SK-N-SH (cell line): ENCODE data around the gene EIF1. TPM values are rescaled to one million over a fixed set of nuclear protein-coding genes. Genes with fewer than 3 reads are reported as not detected.

Source experiments
- CTCF ChIA-PET: fragments of 300-600, 350-600 bp; formaldehyde crosslinking; extraction: SDS; loops from one replicate; lab custom pipeline; 2021; lab: Yijun Ruan, JAX
- POLR2A ChIA-PET: fragments of 350-600 bp; sonication (Branson Sonifier 250); formaldehyde crosslinking; extraction: SDS; loops from one replicate; lab custom pipeline; 2020; ENCODE audit warnings: antibody characterized with exemption, inconsistent platforms; lab: Yijun Ruan, JAX
- DNase-seq: peaks from one replicate; pipeline ENCODE4 v3.0.0; 2012
- H2AFZ ChIP-seq: fragments of 200-600 bp; sonication (generic); 2 replicates; pipeline ENCODE4 v1.8.1; 2016; ENCODE audit warnings: antibody characterized with exemption, mild to moderate bottlenecking, low read depth
- H3F3A ChIP-seq: fragments of 200-600 bp; sonication (generic); replicated peaks from 2 replicates; pipeline ENCODE3; 2016; ENCODE audit warnings: antibody characterized with exemption, mild to moderate bottlenecking; ENCODE audit not compliant: insufficient read depth
- H3K27ac ChIP-seq, 2 experiments: fragments of 200-500 bp in 1 of 2; fragments of 200-600 bp in 1 of 2; sonication (Bioruptor generic) in 1 of 2; sonication (generic), shearing (Covaris generic) in 1 of 2; 2 replicates each; pipeline versions ENCODE4 v1.5.1 to v1.6.1; 2014 to 2016; ENCODE audit warnings: low read depth in 2 of 2, inconsistent platforms in 1 of 2, low read length in 1 of 2, mild to moderate bottlenecking in 1 of 2, mixed read lengths in 1 of 2
- H3K27me3 ChIP-seq: fragments of 200-600 bp; sonication (generic), shearing (Covaris generic); 2 replicates; pipeline ENCODE4 v1.6.1; 2016; ENCODE audit warnings: mixed run types; ENCODE audit not compliant: insufficient read depth
- H3K36me3 ChIP-seq, 2 experiments: fragments of 200-500 bp in 1 of 2; fragments of 200-600 bp in 1 of 2; sonication (Bioruptor generic) in 1 of 2; sonication (generic) in 1 of 2; replicated peaks in 1 of 2; 2 replicates each; pipeline versions ENCODE3 to v1.5.1; 2014 to 2016; ENCODE audit warnings: low read length in 1 of 2, mild to moderate bottlenecking in 1 of 2; ENCODE audit not compliant: insufficient read depth in 2 of 2, control insufficient read depth in 1 of 2
- H3K4me1 ChIP-seq, 2 experiments: fragments of 200-500 bp in 1 of 2; fragments of 200-600 bp in 1 of 2; sonication (Bioruptor generic) in 1 of 2; sonication (generic), shearing (Covaris generic) in 1 of 2; 2 replicates each; pipeline versions ENCODE4 v1.5.1 to v1.6.1; 2014 to 2016; ENCODE audit warnings: low read depth in 1 of 2, low read length in 1 of 2, mixed run types in 1 of 2; ENCODE audit not compliant: insufficient read depth in 2 of 2, control insufficient read depth in 1 of 2
- H3K4me2 ChIP-seq: fragments of 200-600 bp; sonication (generic), shearing (Covaris generic); 2 replicates; pipeline ENCODE4 v1.6.1; 2017; ENCODE audit warnings: mixed run types
- H3K4me3 ChIP-seq, 2 experiments: fragments of 200-500 bp in 1 of 2; fragments of 200-600 bp in 1 of 2; sonication (Bioruptor generic) in 1 of 2; sonication (generic), shearing (Covaris generic) in 1 of 2; 2 replicates each; pipeline versions ENCODE4 v1.5.1 to v1.8.1; 2014 to 2016; ENCODE audit warnings: low read depth in 2 of 2, inconsistent platforms in 1 of 2, low read length in 1 of 2, mild to moderate bottlenecking in 1 of 2, mixed read lengths in 1 of 2, moderate library complexity in 1 of 2
- H3K79me2 ChIP-seq: fragments of 200-600 bp; sonication (generic); 2 replicates; pipeline ENCODE4 v1.8.1; 2017; ENCODE audit warnings: mild to moderate bottlenecking; ENCODE audit not compliant: insufficient read depth
- H3K9ac ChIP-seq: fragments of 200-600 bp; sonication (generic); 2 replicates; pipeline ENCODE4 v1.6.1; 2017; ENCODE audit warnings: mixed run types
- H3K9me2 ChIP-seq: fragments of 200-600 bp; sonication (generic); 2 replicates; pipeline ENCODE4 v1.6.1; 2017; ENCODE audit warnings: mixed run types
- H3K9me3 ChIP-seq: fragments of 200-600 bp; sonication (generic); 2 replicates; pipeline ENCODE4 v1.6.1; 2017; ENCODE audit warnings: mixed run types, mild to moderate bottlenecking, moderate library complexity
- H4K20me1 ChIP-seq: fragments of 200-600 bp; sonication (generic); 2 replicates; pipeline ENCODE4 v1.6.1; 2017; ENCODE audit warnings: mild to moderate bottlenecking, mixed run types; ENCODE audit not compliant: insufficient read depth
- CHD2 ChIP-seq: fragments of 150-350 bp; IDR thresholded peaks from 2 replicates; pipeline ENCODE4 v1.6.1; 2018; ENCODE audit warnings: low read length; ENCODE audit not compliant: partially characterized antibody
- FOSL2 ChIP-seq: IDR thresholded peaks from 2 replicates; pipeline ENCODE4 v1.4.0; 2012; ENCODE audit warnings: low read depth, mild to moderate bottlenecking, moderate library complexity, borderline replicate concordance
- FOXJ3 ChIP-seq: sonication (generic); formaldehyde crosslinking; IDR thresholded peaks from 2 replicates; pipeline ENCODE4 v1.5.1; 2020; ENCODE audit warnings: mild to moderate bottlenecking, missing genetic modification reagents
- GATA2 ChIP-seq: sonication (generic); formaldehyde crosslinking; IDR thresholded peaks from 2 replicates; pipeline ENCODE4 v1.5.0; 2020; ENCODE audit warnings: mild to moderate bottlenecking, missing genetic modification reagents
- MAX ChIP-seq: IDR thresholded peaks from 2 replicates; pipeline ENCODE4 v1.4.0; 2012; ENCODE audit warnings: low read depth
- NRF1 ChIP-seq: IDR thresholded peaks from 2 replicates; pipeline ENCODE4 v1.6.1; 2012; ENCODE audit warnings: low read depth, mild to moderate bottlenecking, low read length
- PBX3 ChIP-seq: IDR thresholded peaks from 2 replicates; pipeline ENCODE4; 2012
- RFX5 ChIP-seq: IDR thresholded peaks from 2 replicates; pipeline ENCODE4 v1.6.1; 2012; ENCODE audit warnings: mild to moderate bottlenecking, improper control_type of control experiment, low read length
- SIN3A ChIP-seq: IDR thresholded peaks from 2 replicates; pipeline ENCODE4 v1.6.1; 2012; ENCODE audit warnings: low read depth, mild to moderate bottlenecking, low read length, moderate library complexity, borderline replicate concordance
- TCF12 ChIP-seq: IDR thresholded peaks from 2 replicates; pipeline ENCODE4 v1.4.0; 2012
- USF2 ChIP-seq: fragments of 150-350 bp; IDR thresholded peaks from 2 replicates; pipeline ENCODE4 v1.6.1; 2017; ENCODE audit warnings: antibody characterized with exemption, low read length, low read depth, borderline replicate concordance
- YY1 ChIP-seq: IDR thresholded peaks from 2 replicates; pipeline ENCODE4 v1.4.0; 2012; ENCODE audit warnings: low read depth, mild to moderate bottlenecking
- ZBTB33 ChIP-seq: IDR thresholded peaks from 2 replicates; pipeline ENCODE4 v1.4.0; 2012; ENCODE audit warnings: low read depth, borderline replicate concordance
- WGBS: methylation state at CpG from one replicate; pipeline ENCODE4 v1.1.6; 2017; ENCODE audit warnings: low lambda C conversion rate; 5-methylcytosine and 5-hydroxymethylcytosine counted together
- polyA plus RNA-seq, 3 experiments: library from polyadenylated mRNA; depleted of rRNA; stranded (reverse); fragments of >200 nt; gene quantifications; 2 replicates each; pipeline ENCODE4 v1.2.3, GENCODE V29; 2012
- TF ChIP-seq, protein P1 (sequence below): fragments of 150-350 bp; IDR thresholded peaks from 2 replicates; pipeline ENCODE4 v1.6.1; 2016; ENCODE audit warnings: mild to moderate bottlenecking, low read depth, low read length

The EIF1 gene
- polyA plus RNA-seq, 1 of the 3 experiments (the other 2 are of a cell fraction), result 300 TPM

DNA sequence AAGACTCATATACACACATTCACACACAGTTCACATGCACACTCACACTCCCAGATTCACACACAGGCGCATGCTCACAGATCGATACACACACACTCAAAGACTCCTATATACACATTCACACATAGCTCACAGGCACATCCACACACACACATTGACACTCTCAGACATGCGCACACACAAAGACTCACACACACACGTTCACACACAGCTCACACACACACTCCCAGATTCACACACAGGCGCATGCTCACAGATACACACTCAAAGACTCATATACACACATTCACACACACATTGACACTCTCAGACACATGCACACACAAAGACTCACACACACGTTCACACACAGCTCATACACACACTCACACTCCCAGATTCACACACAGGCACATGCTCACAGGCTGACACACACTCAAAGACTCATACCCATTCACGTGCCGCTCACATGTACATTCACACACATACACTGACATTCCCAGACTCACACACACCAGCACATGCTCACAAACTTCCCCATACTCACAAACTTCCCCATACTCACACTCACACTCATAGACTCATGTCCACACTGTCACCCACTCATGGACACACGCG is 38.7 kb upstream of the EIF1 start:
- H3K4me3 ChIP-seq, result no peak overlapping the region
- H3K79me2 ChIP-seq, result no peaks in the 10 kb centered on the region
- no peak overlapping the region for H3K9ac ChIP-seq
- WGBS, result 86% methylated on average over 10 of the region's 10 CpGs
- ChIA-PET POLR2A (interaction anchor here (0.5 kb wide), 1 partner anchor 762 kb away, joined by 3 read pairs; no protein-coding TSS in a partner anchor), CTCF (interaction anchor here (1.3 to 20.6 kb wide), 12 partner anchors 13 to 187 kb away, joined by 3 to 646 read pairs (median 27); partner anchors contain the start of genes KRT17 and KRT9)
- H3K9me2 ChIP-seq, result no peaks in the 10 kb centered on the region
- peaks cover 0 to 15% of the 10 kb centered on the region in 2 experiments; a peak in 1 of 4 replicates for H3K4me1 ChIP-seq
- no peaks in the 10 kb centered on the region for H3K9me3 ChIP-seq
- no peaks in the 10 kb centered on the region for H3F3A ChIP-seq
- H3K36me3 ChIP-seq, result no peaks in the 10 kb centered on the region
- H3K27ac ChIP-seq, result no peak overlapping the region
- H3K27me3 ChIP-seq, result no peaks in the 10 kb centered on the region
- no peak overlapping the region for H2AFZ ChIP-seq
- H4K20me1 ChIP-seq, result no peaks in the 10 kb centered on the region
- H3K4me2 ChIP-seq, result no peak overlapping the region
- no peak for DNase-seq
- no peak for TF ChIP-seq FOSL2
- TF ChIP-seq PBX3, result no peak
- TF ChIP-seq YY1, result no peak
- TF ChIP-seq GATA2 (CRISPR knock-in tag), result no peak
- no peak for TF ChIP-seq TCF12
- no peak for TF ChIP-seq USF2
- TF ChIP-seq NRF1, result no peak
- TF ChIP-seq FOXJ3 (CRISPR knock-in tag), result no peak
- TF ChIP-seq, protein P1, sequence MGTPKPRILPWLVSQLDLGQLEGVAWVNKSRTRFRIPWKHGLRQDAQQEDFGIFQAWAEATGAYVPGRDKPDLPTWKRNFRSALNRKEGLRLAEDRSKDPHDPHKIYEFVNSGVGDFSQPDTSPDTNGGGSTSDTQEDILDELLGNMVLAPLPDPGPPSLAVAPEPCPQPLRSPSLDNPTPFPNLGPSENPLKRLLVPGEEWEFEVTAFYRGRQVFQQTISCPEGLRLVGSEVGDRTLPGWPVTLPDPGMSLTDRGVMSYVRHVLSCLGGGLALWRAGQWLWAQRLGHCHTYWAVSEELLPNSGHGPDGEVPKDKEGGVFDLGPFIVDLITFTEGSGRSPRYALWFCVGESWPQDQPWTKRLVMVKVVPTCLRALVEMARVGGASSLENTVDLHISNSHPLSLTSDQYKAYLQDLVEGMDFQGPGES, result no peak
- no peak for TF ChIP-seq MAX
- TF ChIP-seq ZBTB33, result no peak
- TF ChIP-seq SIN3A, result no peak
- no peak for TF ChIP-seq CHD2
- no peak for TF ChIP-seq RFX5
